Loucy (cell line): ENCODE data around the gene PRKN.

Source experiments
- H2AFZ ChIP-seq: fragments of 200-600 bp; sonication (generic); 2 replicates; pipeline ENCODE4 v1.6.0; 2016; ENCODE audit warnings: antibody characterized with exemption, mild to moderate bottlenecking, low read length, moderate library complexity
- H3F3A ChIP-seq: fragments of 200-600 bp; 2 replicates; pipeline ENCODE4 v1.6.0; 2016; ENCODE audit warnings: antibody characterized with exemption, low read depth, mild to moderate bottlenecking
- H3K27me3 ChIP-seq: fragments of 200-600 bp; sonication (generic); 2 replicates; pipeline ENCODE4 v1.6.1; 2014; ENCODE audit warnings: low read length, mild to moderate bottlenecking; ENCODE audit not compliant: insufficient read depth, poor library complexity, severe bottlenecking
- H3K36me3 ChIP-seq: fragments of 200-600 bp; sonication (generic); 2 replicates; pipeline ENCODE4 v1.6.1; 2016; ENCODE audit warnings: low read length; ENCODE audit not compliant: insufficient read depth
- H3K4me1 ChIP-seq: fragments of 200-600 bp; sonication (generic); 2 replicates; pipeline ENCODE4 v1.5.1; 2014; ENCODE audit warnings: low read length, mild to moderate bottlenecking; ENCODE audit not compliant: insufficient read depth, poor library complexity, severe bottlenecking
- H3K4me2 ChIP-seq: fragments of 200-600 bp; sonication (generic); 2 replicates; pipeline ENCODE4 v1.6.0; 2014; ENCODE audit warnings: antibody characterized with exemption, low read length, low read depth, mild to moderate bottlenecking; ENCODE audit not compliant: poor library complexity, severe bottlenecking
- H3K4me3 ChIP-seq: fragments of 200-600 bp; sonication (generic); 2 replicates; pipeline ENCODE4 v1.5.1; 2014; ENCODE audit warnings: low read length, mild to moderate bottlenecking, mixed read lengths; ENCODE audit not compliant: poor library complexity, severe bottlenecking
- H3K79me2 ChIP-seq: fragments of 200-600 bp; sonication (generic); 2 replicates; pipeline ENCODE4 v1.6.1; 2014; ENCODE audit warnings: low read length; ENCODE audit not compliant: insufficient read depth
- H3K9ac ChIP-seq: fragments of 200-600 bp; sonication (generic); 2 replicates; pipeline ENCODE4 v1.6.0; 2014; ENCODE audit warnings: mild to moderate bottlenecking, low read depth, low read length, moderate library complexity; ENCODE audit not compliant: poor library complexity, severe bottlenecking
- H3K9me2 ChIP-seq: fragments of 200-600 bp; sonication (generic); replicated peaks from 2 replicates; pipeline ENCODE4 v1.6.1; 2016; ENCODE audit warnings: low read depth, low read length, mixed read lengths
- H3K9me3 ChIP-seq: fragments of 200-600 bp; sonication (generic); 2 replicates; pipeline ENCODE4 v1.6.1; 2014; ENCODE audit warnings: mild to moderate bottlenecking, antibody characterized with exemption, low read length, low read depth; ENCODE audit not compliant: insufficient read depth
- H4K20me1 ChIP-seq: fragments of 200-600 bp; sonication (generic); 2 replicates; pipeline ENCODE4 v1.6.0; 2014; ENCODE audit warnings: antibody characterized with exemption, low read length, mild to moderate bottlenecking; ENCODE audit not compliant: insufficient read depth, poor library complexity, severe bottlenecking
- EZH2phosphoT487 ChIP-seq: fragments of 200-600 bp; IDR thresholded peaks from 2 replicates; pipeline ENCODE4 v1.6.1; 2018; ENCODE audit warnings: antibody characterized with exemption, mild to moderate bottlenecking, moderate library complexity, borderline replicate concordance
- TF ChIP-seq, protein P1 (sequence below): fragments of 200-600 bp; sonication (generic); conservative IDR thresholded peaks from 2 replicates; pipeline ENCODE4 v1.5.1; 2014; ENCODE audit warnings: mild to moderate bottlenecking, antibody characterized with exemption, low read length

The PRKN gene

GRCh38 chr6:162649271-162649670 is 78.3 kb downstream of the PRKN start:
- H3K4me1 ChIP-seq: no peaks in the 10 kb centered on the region
- no peak for TF ChIP-seq EZH2phosphoT487
- TF ChIP-seq, protein P1, sequence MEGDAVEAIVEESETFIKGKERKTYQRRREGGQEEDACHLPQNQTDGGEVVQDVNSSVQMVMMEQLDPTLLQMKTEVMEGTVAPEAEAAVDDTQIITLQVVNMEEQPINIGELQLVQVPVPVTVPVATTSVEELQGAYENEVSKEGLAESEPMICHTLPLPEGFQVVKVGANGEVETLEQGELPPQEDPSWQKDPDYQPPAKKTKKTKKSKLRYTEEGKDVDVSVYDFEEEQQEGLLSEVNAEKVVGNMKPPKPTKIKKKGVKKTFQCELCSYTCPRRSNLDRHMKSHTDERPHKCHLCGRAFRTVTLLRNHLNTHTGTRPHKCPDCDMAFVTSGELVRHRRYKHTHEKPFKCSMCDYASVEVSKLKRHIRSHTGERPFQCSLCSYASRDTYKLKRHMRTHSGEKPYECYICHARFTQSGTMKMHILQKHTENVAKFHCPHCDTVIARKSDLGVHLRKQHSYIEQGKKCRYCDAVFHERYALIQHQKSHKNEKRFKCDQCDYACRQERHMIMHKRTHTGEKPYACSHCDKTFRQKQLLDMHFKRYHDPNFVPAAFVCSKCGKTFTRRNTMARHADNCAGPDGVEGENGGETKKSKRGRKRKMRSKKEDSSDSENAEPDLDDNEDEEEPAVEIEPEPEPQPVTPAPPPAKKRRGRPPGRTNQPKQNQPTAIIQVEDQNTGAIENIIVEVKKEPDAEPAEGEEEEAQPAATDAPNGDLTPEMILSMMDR: no peak
- H3K79me2 ChIP-seq: no peaks in the 10 kb centered on the region
- H4K20me1 ChIP-seq: no peaks in the 10 kb centered on the region
- no peaks in the 10 kb centered on the region for H3K27me3 ChIP-seq
- no peak overlapping the region for H3K4me3 ChIP-seq
- no peaks in the 10 kb centered on the region for H3K36me3 ChIP-seq
- no peaks in the 10 kb centered on the region for H3F3A ChIP-seq
- no peak overlapping the region for H3K4me2 ChIP-seq
- H3K9ac ChIP-seq: no peak overlapping the region
- no peak overlapping the region for H2AFZ ChIP-seq
- H3K9me2 ChIP-seq: no peaks in the 10 kb centered on the region
- H3K9me3 ChIP-seq: no peaks in the 10 kb centered on the region

DNA sequence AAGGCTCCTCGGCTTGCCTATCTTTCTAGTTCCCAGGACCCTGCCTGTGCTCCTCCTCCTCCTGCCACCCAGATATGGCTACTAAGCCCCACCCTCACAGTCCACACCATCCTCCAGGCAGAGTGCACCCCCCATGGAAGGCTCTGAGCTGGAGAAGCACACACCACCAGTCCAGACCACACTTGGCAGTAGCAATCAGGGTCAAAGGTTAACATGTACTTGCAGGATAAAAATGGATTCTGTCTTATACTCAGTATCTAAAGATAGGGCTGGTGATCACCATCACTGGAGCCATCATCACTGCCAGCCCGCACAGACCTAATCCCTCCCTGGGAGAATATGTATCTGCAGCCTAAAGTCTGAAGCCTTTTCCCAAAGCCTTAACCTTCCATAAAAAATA is 83.4 kb downstream of the PRKN start:
- Histone ChIP-seq H3K27me3 (no peaks in the 10 kb centered on the region), H3K36me3 (no peaks in the 10 kb centered on the region), H4K20me1 (no peaks in the 10 kb centered on the region), H3K4me3 (no peak overlapping the region), H3K9ac (no peak overlapping the region), H3K79me2 (no peaks in the 10 kb centered on the region), H3F3A (no peaks in the 10 kb centered on the region), H3K4me2 (no peak overlapping the region), H3K9me3 (no peaks in the 10 kb centered on the region), H3K9me2 (no peaks in the 10 kb centered on the region), H2AFZ (no peak overlapping the region), H3K4me1 (no peaks in the 10 kb centered on the region)
- TF ChIP-seq, protein P1: no peak
- no peak for TF ChIP-seq EZH2phosphoT487

- Histone ChIP-seq H3K79me2 (no peaks in the 10 kb centered on the region), H3K4me1 (no peaks in the 10 kb centered on the region), H3K9me3 (no peaks in the 10 kb centered on the region; the same call in 1 of the 2 replicates), H3F3A (no peaks in the 10 kb centered on the region), H3K9me2 (no peaks in the 10 kb centered on the region), H3K4me2 (no peak overlapping the region), H2AFZ (no peak overlapping the region), H4K20me1 (no peaks in the 10 kb centered on the region), H3K36me3 (no peaks in the 10 kb centered on the region), H3K9ac (no peak overlapping the region), H3K4me3 (no peak overlapping the region), H3K27me3 (no peaks in the 10 kb centered on the region)
- TF ChIP-seq, protein P1: no peak
Measured at GRCh38 chr6:162640756-162641155, 86.8 kb downstream of the PRKN start.
